Coronary artery (tissue), 2 donors: ENCODE data around the gene MICAL3.
A peak's percentile ranks its signal among the peaks of the same experiment; 100 is the strongest.

ENCODE experiments used
- DNase-seq: peaks from one replicate; pipeline ENCODE4 v3.0.0-alpha.2; 2017; ENCODE audit warnings: low spot score
- H3K27ac ChIP-seq, 2 donors: fragments of 200-600 bp; sonication (generic); one replicate each; pipeline ENCODE4 v1.5.1; 2016 to 2019
- H3K4me3 ChIP-seq: fragments of 200-600 bp; sonication (generic); 2 replicates; pipeline ENCODE4 v1.5.1; 2016; ENCODE audit warnings: mild to moderate bottlenecking, moderate library complexity
- TF ChIP-seq, protein P1 (sequence below): fragments of 200-600 bp; sonication (generic); IDR thresholded peaks from one replicate; pipeline ENCODE4 v1.5.1; 2019; ENCODE audit warnings: antibody characterized with exemption

Gene MICAL3

DNA sequence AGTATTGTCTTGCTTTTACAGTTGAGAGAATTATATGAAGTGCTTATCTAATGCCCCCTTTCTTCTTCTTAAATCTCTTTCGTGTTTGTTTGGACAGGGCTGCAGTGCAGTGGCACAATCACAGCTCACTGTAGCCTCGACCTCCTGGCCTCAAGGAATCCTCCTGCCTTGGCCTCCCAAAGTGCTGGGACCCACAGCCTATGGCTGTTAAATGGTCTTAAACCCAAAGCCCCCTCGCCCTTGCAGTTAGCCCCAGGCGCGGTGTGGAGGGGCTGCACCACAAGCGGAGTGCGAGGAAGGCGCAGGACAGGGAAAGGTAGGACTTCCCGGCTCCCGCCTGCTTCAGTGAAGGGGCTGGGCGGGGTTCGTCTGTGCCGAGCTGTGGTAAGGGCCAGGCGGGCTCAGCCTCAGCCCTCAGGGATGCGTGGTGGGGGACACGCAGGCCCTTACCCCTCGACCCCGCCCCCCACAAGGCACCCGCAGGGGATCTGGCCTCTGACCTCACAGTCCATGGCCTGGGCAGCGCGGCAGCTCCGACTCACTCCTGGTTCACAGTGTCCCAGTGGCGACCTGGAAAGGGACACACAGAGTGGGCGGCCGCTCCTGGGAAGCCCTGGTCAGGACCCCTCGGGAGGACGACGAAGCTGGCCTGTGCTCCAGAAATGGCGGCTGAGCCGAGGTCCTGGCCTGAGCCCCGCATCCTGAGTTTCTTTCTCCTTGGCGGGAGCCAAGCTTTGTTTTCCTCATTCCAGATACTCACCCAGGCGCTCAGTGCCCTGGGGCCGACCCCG is 274.6 kb downstream of the MICAL3 start:
- H3K4me3 ChIP-seq: no peak overlapping the region
- no peak overlapping the region for H3K27ac ChIP-seq
- TF ChIP-seq, protein P1, sequence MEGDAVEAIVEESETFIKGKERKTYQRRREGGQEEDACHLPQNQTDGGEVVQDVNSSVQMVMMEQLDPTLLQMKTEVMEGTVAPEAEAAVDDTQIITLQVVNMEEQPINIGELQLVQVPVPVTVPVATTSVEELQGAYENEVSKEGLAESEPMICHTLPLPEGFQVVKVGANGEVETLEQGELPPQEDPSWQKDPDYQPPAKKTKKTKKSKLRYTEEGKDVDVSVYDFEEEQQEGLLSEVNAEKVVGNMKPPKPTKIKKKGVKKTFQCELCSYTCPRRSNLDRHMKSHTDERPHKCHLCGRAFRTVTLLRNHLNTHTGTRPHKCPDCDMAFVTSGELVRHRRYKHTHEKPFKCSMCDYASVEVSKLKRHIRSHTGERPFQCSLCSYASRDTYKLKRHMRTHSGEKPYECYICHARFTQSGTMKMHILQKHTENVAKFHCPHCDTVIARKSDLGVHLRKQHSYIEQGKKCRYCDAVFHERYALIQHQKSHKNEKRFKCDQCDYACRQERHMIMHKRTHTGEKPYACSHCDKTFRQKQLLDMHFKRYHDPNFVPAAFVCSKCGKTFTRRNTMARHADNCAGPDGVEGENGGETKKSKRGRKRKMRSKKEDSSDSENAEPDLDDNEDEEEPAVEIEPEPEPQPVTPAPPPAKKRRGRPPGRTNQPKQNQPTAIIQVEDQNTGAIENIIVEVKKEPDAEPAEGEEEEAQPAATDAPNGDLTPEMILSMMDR: no peak
- DNase-seq: no peak

DNA sequence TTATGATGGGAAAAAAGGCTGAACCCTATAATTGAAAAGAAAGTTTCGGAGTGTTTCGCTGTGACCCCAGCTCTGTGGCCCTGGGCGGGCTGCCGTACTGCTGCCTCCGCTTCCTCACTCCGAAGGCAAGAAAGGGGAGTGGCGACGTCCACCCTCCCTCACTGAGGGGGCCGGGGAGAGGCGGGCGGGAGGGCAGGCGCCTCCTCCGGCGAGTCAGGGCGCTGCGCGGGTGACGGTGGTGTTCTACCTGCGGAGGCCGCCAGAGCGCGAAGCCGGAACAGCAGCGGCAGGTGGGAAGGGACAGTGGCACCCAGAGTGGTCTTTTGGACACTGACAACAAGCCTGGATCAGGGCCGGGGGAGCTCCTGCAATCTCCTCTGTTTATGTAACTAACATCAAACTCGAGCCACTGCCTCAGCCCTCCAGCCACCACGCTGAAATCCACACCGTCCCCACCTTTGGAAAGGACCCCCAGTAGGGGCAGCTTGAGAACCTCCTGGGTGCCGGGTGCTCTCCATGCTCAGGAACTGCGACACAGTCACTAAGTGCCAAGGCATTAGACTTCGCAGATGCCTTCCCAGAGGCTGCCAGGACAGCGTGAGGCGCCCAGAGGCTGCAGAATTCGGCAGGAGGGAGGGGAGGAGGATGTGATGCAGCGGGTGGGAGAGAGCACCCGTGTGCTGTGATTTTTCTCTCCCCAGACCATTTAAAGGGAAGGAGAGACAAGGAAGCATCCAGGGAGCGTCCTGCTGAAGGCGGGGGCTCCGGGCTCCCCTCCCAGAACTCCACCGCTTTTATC is 275.6 kb downstream of the MICAL3 start:
- TF ChIP-seq, protein P1: no peak
- no peak for DNase-seq
- H3K4me3 ChIP-seq: peak overlapping the region; percentile 47
- no peak overlapping the region for H3K27ac ChIP-seq

DNA sequence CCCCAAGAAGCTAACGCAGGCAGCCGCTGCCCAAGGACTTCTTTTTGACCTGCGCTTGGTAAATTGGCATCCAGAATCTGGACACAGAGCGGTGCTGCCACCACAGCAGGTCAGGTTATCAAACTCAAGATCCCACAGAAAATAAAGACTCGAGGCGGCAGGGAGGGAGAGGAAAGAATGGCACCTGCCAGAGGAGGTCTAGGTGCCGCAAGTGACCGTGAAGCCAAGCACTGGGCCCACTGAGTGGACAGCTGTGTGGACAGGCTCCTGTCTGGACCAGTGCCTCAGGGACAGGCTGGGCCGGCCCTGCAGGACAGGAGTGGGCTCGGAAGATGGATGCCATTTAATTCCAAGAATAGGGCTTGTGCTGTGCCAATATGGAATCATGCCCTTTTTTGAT is 277.4 kb downstream of the MICAL3 start:
- no peak for DNase-seq
- Histone ChIP-seq H3K4me3 (no peak overlapping the region), H3K27ac (no peak overlapping the region)
- TF ChIP-seq, protein P1: no peak

DNA sequence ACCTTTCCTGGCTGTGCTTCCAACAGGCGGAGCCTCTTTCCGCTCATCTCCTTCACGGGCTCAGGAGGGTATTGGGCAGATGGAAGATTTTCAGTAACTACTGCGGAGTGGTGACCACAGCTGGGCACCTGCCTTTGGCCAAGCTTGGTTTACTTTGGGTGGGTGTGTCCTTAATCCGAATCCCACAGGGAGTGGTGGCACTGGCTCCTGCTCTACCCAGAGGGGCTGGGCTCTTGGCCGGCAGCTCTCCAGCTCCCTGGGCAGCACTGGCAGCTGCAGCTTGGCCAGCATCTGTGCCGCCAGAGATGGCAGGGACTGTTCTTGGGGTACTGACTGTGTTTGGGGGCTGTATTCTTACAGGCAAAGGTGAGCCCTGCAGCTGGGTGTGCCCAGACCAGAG is 279.9 kb downstream of the MICAL3 start:
- no peak overlapping the region for H3K27ac ChIP-seq
- H3K4me3 ChIP-seq: no peak overlapping the region
- TF ChIP-seq, protein P1: no peak
- DNase-seq: no peak

DNA sequence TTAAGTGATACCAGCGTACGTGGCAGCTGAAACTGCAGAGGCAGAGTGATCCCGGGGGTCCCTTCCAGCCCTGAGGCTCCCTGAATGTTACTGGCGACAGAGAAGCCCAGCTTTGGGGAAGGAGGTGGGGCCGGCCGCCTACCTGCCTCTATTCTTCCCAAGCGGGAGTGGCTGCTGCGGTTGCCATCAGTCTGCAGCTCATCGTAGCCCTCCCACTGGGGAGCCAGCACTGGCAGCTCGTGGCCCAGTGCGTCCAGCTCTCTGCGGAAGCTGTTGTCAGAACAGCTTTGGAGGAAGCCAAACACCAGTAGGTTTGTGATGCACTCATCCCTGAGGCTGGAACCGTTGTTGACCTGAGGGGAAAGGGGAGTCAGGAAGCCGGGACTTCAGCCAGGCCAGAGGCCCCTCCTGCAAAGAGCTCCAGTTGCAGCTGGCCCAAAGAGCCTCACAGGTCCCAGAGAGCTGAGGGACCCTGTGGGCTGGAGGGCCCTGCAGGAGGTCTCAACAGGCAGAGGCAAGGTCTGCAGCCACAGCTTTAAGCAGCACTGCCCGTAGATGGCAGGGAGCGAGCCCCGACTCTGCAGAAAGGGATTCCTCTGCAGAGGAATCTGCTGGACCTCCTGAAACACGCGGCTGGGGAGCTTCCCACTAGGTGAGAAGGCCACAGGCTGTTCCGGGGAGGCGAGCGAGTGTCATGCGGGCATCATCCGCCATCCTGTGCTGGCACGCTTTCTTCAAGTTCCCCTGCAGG is 280.5 kb downstream of the MICAL3 start:
- no peak for DNase-seq
- TF ChIP-seq, protein P1: no peak

DNA sequence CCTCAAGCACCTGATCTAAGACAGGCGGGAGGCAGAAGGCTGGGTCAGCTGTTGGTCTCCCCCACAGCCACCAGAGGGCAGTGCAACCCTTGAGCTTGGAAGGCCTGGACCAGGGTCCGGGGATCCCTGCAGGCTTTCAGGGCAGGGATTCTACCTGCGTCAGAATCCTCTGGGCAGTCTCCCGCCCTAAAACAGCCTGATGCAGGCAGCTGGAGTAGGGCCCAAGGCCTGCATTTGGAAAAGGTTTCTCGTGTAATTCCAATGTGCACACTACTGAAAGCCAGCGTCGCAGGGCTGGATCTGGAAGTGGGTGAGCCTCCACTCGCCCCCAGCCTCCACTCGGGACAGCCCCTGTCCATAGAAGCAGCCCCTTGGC is 281.8 kb downstream of the MICAL3 start:
- TF ChIP-seq, protein P1: peak; percentile 44
- no peak for DNase-seq
- no peak overlapping the region for H3K4me3 ChIP-seq
- H3K27ac ChIP-seq: no peak overlapping the region

More for the DNA sequence above, 280.5 kb downstream of the MICAL3 start:
- Histone ChIP-seq H3K27ac (no peak overlapping the region), H3K4me3 (no peak overlapping the region)
